ENCODE measurements around the gene OSBPL6.

DNA sequence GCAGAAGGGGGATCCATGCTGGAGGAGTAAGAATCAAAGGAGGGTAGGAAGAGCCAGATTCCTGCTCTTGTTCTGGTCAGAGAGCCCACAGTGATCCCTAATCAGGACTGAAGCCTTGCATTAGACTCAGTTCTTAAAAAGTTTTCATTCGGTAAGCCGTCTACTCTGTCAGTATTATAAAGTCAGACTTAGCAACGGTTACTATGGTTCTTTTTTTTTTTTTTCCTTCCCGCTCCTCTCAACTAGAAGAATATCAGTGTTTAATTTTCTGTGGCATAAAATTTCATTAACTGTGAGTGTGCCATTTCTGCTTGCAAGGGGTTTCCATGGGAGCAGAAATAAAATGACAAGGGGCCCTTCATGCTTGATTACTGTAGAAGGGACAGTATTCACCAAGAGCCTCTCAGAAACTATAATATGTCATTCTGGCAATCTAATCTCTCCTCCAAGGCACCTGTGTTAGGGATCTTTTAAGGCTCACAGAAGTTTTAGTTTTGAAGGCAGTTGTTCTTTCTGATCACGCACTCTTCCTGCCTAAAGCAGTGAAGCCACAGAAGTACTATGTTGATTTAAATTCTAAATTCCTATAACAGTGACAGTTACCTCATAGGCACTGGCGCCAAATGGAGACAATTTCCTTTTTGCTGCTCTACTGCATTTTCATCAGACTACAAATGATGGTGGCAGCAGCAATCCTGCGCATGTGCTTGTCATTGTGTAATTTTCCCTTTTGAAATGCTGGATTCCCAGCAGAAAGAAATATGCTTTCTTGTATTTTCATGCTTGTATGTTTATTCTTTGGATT, 57.0 kb downstream of the OSBPL6 start:
- TF ChIP-seq ZFP30 (CRISPR knock-in tag; IDR thresholded peaks at IDR 0.05) (no peak), ZNF565 (CRISPR knock-in tag; conservative IDR thresholded peaks at IDR 0.05; ENCODE audit: low read depth) (no peak), ISL1 (CRISPR knock-in tag; IDR thresholded peaks at IDR 0.05) (no peak), ARNTL (CRISPR knock-in tag; IDR thresholded peaks at IDR 0.05; ENCODE audit: borderline replicate concordance, low read depth) (no peak)
- TF ChIP-seq, protein P1, sequence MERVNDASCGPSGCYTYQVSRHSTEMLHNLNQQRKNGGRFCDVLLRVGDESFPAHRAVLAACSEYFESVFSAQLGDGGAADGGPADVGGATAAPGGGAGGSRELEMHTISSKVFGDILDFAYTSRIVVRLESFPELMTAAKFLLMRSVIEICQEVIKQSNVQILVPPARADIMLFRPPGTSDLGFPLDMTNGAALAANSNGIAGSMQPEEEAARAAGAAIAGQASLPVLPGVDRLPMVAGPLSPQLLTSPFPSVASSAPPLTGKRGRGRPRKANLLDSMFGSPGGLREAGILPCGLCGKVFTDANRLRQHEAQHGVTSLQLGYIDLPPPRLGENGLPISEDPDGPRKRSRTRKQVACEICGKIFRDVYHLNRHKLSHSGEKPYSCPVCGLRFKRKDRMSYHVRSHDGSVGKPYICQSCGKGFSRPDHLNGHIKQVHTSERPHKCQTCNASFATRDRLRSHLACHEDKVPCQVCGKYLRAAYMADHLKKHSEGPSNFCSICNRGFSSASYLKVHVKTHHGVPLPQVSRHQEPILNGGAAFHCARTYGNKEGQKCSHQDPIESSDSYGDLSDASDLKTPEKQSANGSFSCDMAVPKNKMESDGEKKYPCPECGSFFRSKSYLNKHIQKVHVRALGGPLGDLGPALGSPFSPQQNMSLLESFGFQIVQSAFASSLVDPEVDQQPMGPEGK (CRISPR knock-in tag; IDR thresholded peaks at IDR 0.05; ENCODE audit: borderline replicate concordance): no peak
- TF ChIP-seq, protein P2, sequence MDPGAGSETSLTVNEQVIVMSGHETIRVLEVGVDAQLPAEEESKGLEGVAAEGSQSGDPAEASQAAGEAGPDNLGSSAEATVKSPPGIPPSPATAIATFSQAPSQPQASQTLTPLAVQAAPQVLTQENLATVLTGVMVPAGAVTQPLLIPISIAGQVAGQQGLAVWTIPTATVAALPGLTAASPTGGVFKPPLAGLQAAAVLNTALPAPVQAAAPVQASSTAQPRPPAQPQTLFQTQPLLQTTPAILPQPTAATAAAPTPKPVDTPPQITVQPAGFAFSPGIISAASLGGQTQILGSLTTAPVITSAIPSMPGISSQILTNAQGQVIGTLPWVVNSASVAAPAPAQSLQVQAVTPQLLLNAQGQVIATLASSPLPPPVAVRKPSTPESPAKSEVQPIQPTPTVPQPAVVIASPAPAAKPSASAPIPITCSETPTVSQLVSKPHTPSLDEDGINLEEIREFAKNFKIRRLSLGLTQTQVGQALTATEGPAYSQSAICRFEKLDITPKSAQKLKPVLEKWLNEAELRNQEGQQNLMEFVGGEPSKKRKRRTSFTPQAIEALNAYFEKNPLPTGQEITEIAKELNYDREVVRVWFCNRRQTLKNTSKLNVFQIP (CRISPR knock-in tag; IDR thresholded peaks at IDR 0.05; ENCODE audit: borderline replicate concordance, low read depth): no peak
